Choroid plexus epithelial cell (primary cell): Measurements from ENCODE around the gene PDHB.
A peak's percentile ranks its signal among the peaks of the same experiment; 100 is the strongest.
"Not testable (repeated sequence)": the region's sequence is repeated elsewhere in the genome, so short reads cannot be mapped to it uniquely, and the experiment has no call there.

Source experiments
- DNase-seq: peaks from one replicate; pipeline ENCODE4 v3.0.0-alpha.2; 2010; ENCODE audit warnings: low read depth
- H3K4me3 ChIP-seq: 2 replicates; pipeline ENCODE4 v1.5.1; 2011; ENCODE audit warnings: low read depth, mild to moderate bottlenecking, control low read depth, low read length, moderate library complexity
- TF ChIP-seq, protein P1 (sequence below): conservative IDR thresholded peaks from 2 replicates; pipeline ENCODE4 v1.5.1; 2011; ENCODE audit warnings: low read depth, mild to moderate bottlenecking, control low read depth, inconsistent platforms, low read length, moderate library complexity

PDHB gene

DNA sequence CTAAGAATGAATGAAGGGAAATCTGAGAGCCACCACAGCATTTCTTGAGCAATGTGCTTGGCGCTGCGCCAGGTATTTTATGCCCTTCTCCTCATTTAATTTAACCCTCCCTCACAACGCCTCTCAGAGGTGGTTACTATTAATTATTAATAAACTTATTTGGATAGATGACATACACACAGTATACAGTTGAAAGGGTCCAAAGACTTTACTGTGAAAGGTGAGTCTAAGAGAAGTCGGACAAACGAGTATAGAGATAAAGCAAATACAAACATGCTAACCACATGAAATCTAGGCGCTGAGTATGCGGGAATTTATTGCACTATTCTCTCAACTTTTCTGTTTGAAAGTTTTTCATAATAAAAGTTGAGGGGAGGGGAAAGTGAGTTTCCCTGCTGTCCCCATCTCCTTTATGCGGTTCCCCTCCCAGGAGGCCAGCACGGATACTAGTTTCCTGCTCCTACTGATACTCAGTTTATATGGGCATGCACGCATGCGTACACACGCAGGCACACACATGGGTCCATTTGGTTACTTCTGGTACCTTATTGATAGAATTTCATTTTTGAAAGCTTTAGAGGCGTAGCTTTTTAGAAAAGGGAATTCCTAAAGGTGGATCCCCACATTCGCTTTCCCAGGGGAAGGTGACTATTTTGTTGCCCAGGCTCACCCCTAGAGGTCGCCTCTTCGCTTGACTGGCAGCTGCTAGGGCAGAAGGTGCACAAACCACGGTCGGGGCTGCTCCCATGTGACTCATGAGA is 29.7 kb upstream of the PDHB start:
- TF ChIP-seq, protein P1, sequence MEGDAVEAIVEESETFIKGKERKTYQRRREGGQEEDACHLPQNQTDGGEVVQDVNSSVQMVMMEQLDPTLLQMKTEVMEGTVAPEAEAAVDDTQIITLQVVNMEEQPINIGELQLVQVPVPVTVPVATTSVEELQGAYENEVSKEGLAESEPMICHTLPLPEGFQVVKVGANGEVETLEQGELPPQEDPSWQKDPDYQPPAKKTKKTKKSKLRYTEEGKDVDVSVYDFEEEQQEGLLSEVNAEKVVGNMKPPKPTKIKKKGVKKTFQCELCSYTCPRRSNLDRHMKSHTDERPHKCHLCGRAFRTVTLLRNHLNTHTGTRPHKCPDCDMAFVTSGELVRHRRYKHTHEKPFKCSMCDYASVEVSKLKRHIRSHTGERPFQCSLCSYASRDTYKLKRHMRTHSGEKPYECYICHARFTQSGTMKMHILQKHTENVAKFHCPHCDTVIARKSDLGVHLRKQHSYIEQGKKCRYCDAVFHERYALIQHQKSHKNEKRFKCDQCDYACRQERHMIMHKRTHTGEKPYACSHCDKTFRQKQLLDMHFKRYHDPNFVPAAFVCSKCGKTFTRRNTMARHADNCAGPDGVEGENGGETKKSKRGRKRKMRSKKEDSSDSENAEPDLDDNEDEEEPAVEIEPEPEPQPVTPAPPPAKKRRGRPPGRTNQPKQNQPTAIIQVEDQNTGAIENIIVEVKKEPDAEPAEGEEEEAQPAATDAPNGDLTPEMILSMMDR = peak; percentile 75
- peak overlapping the region; percentile 12 for H3K4me3 ChIP-seq
- DNase-seq = peak; percentile 87

DNA sequence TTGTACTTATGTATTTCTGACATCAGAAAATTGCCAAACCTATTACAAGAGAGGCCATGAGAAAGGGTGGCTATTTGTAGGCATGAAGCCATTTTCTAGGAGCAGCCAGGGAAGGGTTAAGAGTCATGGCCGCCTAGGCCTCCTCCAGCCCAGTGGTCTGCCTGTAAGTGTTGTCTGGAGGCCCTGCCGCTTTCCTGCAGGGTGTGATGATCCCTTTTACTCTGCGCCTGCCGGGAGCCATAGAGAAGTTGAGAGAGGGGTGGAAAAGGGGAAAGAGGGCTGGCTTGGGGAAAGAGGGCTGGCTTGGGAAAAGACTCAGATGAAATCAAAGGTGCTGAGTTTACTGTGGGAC is 29.2 kb upstream of the PDHB start:
- no peak overlapping the region for H3K4me3 ChIP-seq
- TF ChIP-seq, protein P1 = no peak
- no peak for DNase-seq

DNA sequence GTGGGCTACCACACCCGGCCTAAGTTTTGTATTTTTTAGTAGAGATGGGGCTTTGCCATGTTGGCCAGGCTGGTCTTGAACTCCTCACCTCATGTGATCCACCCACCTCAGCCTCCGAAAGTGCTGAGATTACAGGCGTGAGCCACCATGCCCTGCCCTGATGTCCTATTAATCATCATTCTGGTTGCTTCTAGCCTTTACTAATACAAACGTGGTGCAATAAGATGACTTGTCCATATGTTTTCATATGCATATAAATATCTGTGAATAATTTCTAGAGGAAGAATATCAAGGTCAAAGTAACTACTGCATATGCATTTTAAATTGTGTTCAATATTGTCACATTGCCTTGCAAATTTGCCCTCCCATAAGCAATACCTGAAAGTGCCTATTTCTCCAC is 25.5 kb upstream of the PDHB start:
- TF ChIP-seq, protein P1 = no peak
- DNase-seq = no peak
- no peak overlapping the region for H3K4me3 ChIP-seq

DNA sequence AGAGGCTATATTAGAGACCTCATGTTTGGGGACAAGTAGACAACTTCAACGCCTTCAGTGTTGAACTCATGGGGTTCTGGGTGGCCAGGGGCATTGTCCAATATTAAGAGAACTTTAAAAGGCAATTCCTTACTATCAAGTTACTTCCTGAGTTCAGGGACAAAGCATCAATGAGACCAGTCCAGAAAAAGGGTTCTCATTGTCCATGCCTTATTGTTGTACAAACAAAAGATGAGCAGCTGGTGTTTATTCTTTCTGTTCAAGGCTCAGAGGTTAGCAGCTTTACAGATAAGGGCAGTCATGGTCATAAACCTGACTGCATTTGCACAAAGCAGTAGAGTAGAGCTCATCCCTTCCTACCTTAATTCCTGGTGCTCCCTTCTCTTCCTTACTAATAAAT is 18.5 kb upstream of the PDHB start:
- DNase-seq = no peak
- no peak overlapping the region for H3K4me3 ChIP-seq
- TF ChIP-seq, protein P1 = no peak

DNA sequence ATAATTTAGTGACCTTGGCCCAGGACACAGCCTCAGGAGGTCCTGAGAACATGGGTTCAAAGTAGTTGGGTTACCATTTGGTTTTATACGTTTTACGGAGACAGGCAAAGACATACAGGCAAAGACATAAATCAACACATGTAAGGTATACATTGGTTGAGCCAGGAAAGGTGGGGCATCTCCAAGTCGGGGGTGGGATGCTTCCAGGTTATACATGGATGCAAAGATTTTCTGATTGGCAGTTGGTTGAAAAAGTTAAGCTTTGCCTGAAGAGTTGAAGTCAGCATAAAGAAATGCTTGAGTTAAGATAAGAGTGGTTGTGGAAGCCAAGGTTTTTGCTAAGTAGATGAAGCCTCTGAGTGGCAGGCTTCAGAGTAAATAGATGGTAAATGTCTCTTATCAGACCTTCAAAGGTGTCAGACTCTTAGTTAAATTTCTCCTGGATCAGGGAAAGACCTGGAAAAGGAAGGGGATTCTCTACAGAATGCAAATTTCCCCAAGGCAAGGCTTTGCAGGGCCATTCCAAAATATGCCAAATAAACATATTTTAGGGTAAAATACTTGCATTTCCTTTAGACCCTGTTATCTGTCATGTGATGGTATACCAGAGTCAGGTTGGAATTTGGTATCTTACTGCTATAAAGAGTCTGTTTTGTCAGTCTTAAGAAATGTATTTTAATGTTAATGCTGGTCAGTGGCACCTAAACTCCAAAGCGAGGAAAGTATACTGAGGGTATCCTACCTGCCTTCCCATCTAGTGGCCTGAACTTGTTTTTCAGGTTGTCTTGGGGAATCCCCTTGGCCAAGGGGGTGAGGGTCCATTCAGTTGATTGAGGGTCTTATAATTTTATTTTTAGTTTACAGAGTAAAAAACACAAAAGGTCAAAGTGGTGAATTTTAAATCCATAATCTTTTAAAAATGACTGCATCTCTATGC is 8.2 kb upstream of the PDHB start:
- TF ChIP-seq, protein P1 = no peak
- DNase-seq = no peak
- no peak overlapping the region for H3K4me3 ChIP-seq

DNA sequence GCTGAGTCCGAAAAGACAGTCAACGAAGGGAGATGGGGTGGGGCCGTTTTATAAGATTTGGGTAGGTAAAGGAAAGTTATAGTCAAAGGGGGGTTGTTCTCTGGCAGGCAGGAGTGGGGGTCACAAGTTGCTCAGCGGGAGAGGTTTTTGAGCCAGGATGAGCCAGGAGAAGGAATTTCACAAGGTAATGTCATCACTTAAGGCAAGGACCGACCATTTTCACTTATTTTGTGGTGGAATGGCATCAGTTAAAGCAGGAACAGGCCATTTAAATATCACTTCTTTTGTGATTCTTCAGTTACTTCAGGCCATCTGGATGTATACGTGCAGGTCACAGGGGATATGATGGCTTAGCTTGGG is 7.3 kb upstream of the PDHB start:
- H3K4me3 ChIP-seq, DNase-seq: not testable (repeated sequence)

DNA sequence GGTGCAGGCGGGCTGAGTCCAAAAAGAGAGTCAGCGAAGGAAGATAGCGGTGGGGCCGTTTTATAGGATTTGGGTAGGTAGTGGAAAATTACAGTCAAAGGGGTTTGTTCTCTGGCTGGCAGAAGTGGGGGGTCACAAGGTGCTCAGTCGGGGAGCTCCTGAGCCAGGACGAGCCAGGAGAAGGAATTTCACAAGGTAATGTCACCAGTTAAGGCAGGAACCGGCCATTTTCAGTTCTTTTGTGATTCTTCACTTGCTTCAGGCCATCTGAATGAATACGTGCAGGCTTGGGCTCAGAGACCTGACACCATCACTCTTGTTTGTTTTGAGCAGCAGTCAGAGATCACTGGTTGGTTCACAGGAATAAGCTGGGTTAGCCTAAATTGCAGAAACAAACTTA is 3.6 kb upstream of the PDHB start:
- not testable (repeated sequence) for H3K4me3 ChIP-seq, DNase-seq

DNA sequence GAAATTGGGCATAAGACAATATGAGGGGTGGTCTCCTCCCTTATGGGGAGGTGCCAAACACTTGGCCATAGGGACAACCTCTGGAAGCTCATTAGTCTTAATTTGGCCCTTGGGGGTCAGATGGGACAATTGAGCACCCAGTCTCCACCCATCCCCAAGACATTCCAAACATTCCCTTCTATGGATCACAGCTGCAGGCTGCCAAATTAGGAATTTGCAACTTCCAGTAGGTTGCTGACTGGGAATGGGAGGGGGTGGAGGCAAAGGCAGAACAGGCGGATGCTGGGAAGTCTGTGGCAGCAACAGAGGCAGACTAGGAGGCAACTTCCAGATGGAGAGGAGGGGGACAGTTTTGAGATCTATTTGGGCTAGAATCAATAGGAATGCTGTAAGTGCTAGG is 1.4 kb upstream of the PDHB start:
- H3K4me3 ChIP-seq = no peak overlapping the region
- TF ChIP-seq, protein P1 = no peak
- peak; percentile 49 for DNase-seq
